SK-N-MC (cell line): ENCODE data around the gene ZNF512B.

Experiments used
- DNase-seq: peaks from one replicate; pipeline ENCODE4 v3.0.0-alpha.2; 2011; ENCODE audit warnings: low read depth, low spot score
- H3K27ac ChIP-seq: fragments of 200-600 bp; sonication (generic); 2 replicates; pipeline ENCODE4 v1.5.1; 2016; ENCODE audit warnings: mixed run types
- H3K36me3 ChIP-seq: fragments of 200-600 bp; sonication (generic); 2 replicates; pipeline ENCODE4 v1.6.1; 2017; ENCODE audit warnings: antibody characterized with exemption, low read length, mixed read lengths; ENCODE audit not compliant: insufficient read depth
- H3K4me3 ChIP-seq: fragments of 200-600 bp; sonication (generic); 2 replicates; pipeline ENCODE4 v1.5.1; 2016
- H3K9ac ChIP-seq: fragments of 200-600 bp; sonication (generic); 2 replicates; pipeline ENCODE4 v1.8.0; 2017; ENCODE audit warnings: mixed run types, mixed read lengths; ENCODE audit not compliant: insufficient read length
- H3K9me3 ChIP-seq: fragments of 200-600 bp; sonication (generic); 2 replicates; pipeline ENCODE4 v1.6.1; 2017; ENCODE audit warnings: low read depth, mild to moderate bottlenecking, antibody characterized with exemption, low read length, moderate library complexity, mixed read lengths
- EZH2 ChIP-seq: fragments of 200-600 bp; sonication (generic); IDR thresholded peaks from one replicate; pipeline ENCODE4 v1.6.1; 2017; ENCODE audit warnings: antibody characterized with exemption
- FOXP2 ChIP-seq: optimal IDR thresholded peaks from 2 replicates; pipeline ENCODE3; 2011; ENCODE audit warnings: mild to moderate bottlenecking, moderate library complexity; ENCODE audit not compliant: insufficient read depth; ENCODE audit errors: extremely low read length, control extremely low read depth
- POLR2AphosphoS5 ChIP-seq: IDR thresholded peaks from 2 replicates; pipeline ENCODE4 v1.6.1; 2012; ENCODE audit warnings: mild to moderate bottlenecking, low read depth, low read length, borderline replicate concordance

Gene ZNF512B

GRCh38 chr20:63950701-63951397 lies 18.9 kb downstream of the ZNF512B start:
- no peak overlapping the region for H3K4me3 ChIP-seq
- no peak for TF ChIP-seq EZH2
- no peak for TF ChIP-seq FOXP2
- TF ChIP-seq POLR2AphosphoS5, result no peak
- H3K27ac ChIP-seq, result no peak overlapping the region
- no peak overlapping the region for H3K9ac ChIP-seq
- no peaks in the 10 kb centered on the region for H3K36me3 ChIP-seq
- no peaks in the 10 kb centered on the region for H3K9me3 ChIP-seq
- no peak for DNase-seq

GRCh38 chr20:63947638-63948456 lies 21.9 kb downstream of the ZNF512B start:
- no peak for DNase-seq
- no peak overlapping the region for H3K9ac ChIP-seq
- no peak overlapping the region for H3K27ac ChIP-seq
- H3K36me3 ChIP-seq, result peaks cover 19% of the 10 kb centered on the region; the same call in 1 of the 2 replicates
- no peak for TF ChIP-seq EZH2
- TF ChIP-seq POLR2AphosphoS5, result no peak
- TF ChIP-seq FOXP2, result no peak
- H3K9me3 ChIP-seq, result no peaks in the 10 kb centered on the region
- H3K4me3 ChIP-seq, result no peak overlapping the region

GRCh38 chr20:63946986-63947637 lies 22.6 kb downstream of the ZNF512B start:
- DNase-seq, result no peak
- Histone ChIP-seq H3K9ac (no peak overlapping the region), H3K36me3 (peaks cover 19% of the 10 kb centered on the region; the same call in 1 of the 2 replicates), H3K4me3 (no peak overlapping the region), H3K27ac (no peak overlapping the region), H3K9me3 (no peaks in the 10 kb centered on the region)
- TF ChIP-seq FOXP2 (no peak), POLR2AphosphoS5 (no peak), EZH2 (no peak)

- no peak overlapping the region for H3K9ac ChIP-seq
- DNase-seq, result no peak
- no peak overlapping the region for H3K4me3 ChIP-seq
- H3K9me3 ChIP-seq, result no peaks in the 10 kb centered on the region
- peaks cover 19% of the 10 kb centered on the region; the same call in 1 of the 2 replicates for H3K36me3 ChIP-seq
- TF ChIP-seq FOXP2 (no peak), EZH2 (no peak), POLR2AphosphoS5 (no peak)
- no peak overlapping the region for H3K27ac ChIP-seq
Measured at GRCh38 chr20:63945921-63946920, 23.5 kb downstream of the ZNF512B start.

- no peak overlapping the region for H3K9ac ChIP-seq
- DNase-seq, result no peak
- TF ChIP-seq POLR2AphosphoS5, result no peak
- TF ChIP-seq EZH2, result no peak
- no peak for TF ChIP-seq FOXP2
- H3K9me3 ChIP-seq, result no peaks in the 10 kb centered on the region
- no peak overlapping the region for H3K4me3 ChIP-seq
- H3K27ac ChIP-seq, result no peak overlapping the region
- H3K36me3 ChIP-seq, result peaks cover 21% of the 10 kb centered on the region; the same call in 1 of the 2 replicates
Measured at GRCh38 chr20:63945031-63945658, 24.6 kb downstream of the ZNF512B start.

- no peak for DNase-seq
- Histone ChIP-seq H3K9ac (no peak overlapping the region), H3K4me3 (no peak overlapping the region), H3K9me3 (no peaks in the 10 kb centered on the region), H3K27ac (no peak overlapping the region), H3K36me3 (peaks cover 24% of the 10 kb centered on the region; the same call in 1 of the 2 replicates)
- TF ChIP-seq FOXP2, result no peak
Measured at GRCh38 chr20:63944078-63944941, 25.4 kb downstream of the ZNF512B start.

GRCh38 chr20:63943808-63944077 lies 26.0 kb downstream of the ZNF512B start:
- TF ChIP-seq EZH2 (no peak), POLR2AphosphoS5 (no peak), FOXP2 (no peak)
- no peak overlapping the region for H3K27ac ChIP-seq
- DNase-seq, result no peak
- no peak overlapping the region for H3K9ac ChIP-seq
- no peaks in the 10 kb centered on the region for H3K9me3 ChIP-seq
- H3K36me3 ChIP-seq, result peaks cover 27% of the 10 kb centered on the region; the same call in 1 of the 2 replicates
- no peak overlapping the region for H3K4me3 ChIP-seq
